Stimulated activated CD4-positive, alpha-beta T cell treated with anti-CD3 and anti-CD28 coated beads, Interleukin-1b, Interleukin-23, amount 100 ng/mL, for 48 hours (primary cell): ENCODE data around the gene ALK.

Experiments used
- DNase-seq: peaks from one replicate; pipeline ENCODE4 v3.0.0-alpha.2; 2020

Gene ALK

GRCh38 chr2:29305762-29306161 lies 615.6 kb downstream of the ALK start:
- no peak for DNase-seq

DNA sequence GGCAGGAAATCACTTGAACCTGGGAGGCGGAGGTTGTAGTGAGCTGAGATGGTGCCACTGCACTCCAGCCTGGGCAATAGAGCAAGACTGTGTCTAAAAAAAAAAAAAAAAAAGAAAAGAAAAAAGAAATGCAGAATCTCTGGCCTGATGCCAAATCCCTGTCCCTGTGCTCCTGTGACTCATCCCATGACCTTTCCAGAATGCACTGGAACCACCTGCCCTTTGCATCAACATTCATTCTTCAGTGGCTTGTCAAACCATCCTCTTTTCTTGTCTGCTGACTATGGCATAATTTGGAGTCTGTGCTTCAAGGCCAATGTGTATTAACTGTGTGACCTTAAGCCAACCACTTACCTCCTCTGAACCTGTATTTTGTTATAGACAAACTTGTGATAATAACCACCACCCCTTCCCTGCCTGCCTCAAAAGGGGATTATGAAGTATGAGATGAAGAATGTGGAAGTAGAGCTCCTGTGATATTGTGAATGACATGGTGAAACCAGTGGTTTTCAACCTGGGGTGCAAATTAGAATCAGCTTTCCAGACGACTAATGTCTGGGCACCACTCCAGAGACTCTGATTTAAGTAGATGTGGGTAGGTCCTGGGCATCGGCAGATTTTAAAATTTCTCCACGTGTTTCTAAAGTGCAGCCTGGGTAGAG lies 616.9 kb downstream of the ALK start:
- DNase-seq, result no peak

DNA sequence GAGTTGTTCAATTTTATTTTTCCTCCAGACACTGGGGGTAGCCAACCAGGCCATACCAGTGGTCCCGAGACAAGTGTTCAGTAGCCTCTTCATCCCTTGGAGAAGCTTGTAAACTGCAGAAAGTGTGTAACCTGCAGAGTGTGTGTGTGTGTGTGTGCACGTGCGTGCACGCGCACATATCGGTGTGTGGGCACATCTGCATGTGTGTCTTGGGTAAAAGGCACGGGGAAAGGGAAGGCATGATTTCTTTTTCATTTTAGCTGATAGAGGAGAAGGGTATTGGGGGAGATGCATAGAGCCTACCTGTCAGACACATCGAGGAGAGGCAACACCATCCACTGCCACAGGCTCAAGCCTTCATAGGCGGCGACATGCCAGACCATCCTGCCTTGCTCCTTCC lies 624.8 kb downstream of the ALK start:
- DNase-seq, result no peak

DNA sequence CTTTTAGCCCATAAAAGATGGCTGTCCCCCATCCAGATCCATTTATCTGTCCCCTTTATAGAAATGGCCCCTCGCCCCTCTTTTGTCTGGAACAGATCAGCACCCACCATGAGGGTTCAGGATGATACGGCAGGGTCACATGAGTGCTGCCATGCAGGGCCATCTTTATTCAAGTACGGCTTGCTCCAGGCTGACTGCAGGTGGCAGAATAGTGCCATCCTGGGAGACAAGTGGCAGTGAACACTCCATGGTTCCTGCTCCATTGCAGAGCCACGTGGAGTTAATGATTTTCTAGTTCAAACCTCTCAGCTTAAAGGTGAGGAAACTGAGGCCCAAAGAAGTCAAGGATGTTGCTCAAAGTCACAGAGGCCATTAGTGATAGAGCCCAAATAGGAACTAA lies 625.5 kb downstream of the ALK start:
- DNase-seq, result no peak

DNA sequence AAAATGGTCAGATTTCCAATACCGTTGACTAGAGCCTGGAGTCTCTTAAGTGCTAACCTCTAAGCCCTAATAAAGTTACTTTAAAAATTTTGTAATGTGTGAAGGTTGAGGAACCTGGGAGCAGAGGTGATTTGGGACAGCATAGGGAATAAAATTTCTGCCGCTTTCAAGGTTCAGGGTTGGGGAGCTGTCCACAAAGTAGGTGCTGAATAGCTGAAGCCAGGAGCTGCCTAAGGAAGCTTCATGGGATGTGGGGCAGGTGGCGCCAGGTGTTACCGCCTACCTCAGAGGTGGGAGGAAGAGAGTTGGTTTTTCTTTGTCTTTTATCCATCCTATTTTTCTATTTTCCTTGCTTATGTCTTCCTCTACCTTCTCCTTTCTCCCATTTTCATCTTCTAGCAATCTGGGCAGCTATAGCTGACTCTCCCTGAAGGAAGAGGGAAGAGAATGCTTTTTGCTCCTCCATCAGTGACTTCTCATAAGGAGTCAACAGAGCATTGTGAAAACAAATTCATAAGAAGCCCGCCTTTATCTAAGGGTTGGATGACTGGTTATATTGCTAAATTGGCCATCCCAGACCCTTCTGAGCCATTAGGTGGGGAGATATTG lies 627.5 kb downstream of the ALK start:
- DNase-seq, result no peak

DNA sequence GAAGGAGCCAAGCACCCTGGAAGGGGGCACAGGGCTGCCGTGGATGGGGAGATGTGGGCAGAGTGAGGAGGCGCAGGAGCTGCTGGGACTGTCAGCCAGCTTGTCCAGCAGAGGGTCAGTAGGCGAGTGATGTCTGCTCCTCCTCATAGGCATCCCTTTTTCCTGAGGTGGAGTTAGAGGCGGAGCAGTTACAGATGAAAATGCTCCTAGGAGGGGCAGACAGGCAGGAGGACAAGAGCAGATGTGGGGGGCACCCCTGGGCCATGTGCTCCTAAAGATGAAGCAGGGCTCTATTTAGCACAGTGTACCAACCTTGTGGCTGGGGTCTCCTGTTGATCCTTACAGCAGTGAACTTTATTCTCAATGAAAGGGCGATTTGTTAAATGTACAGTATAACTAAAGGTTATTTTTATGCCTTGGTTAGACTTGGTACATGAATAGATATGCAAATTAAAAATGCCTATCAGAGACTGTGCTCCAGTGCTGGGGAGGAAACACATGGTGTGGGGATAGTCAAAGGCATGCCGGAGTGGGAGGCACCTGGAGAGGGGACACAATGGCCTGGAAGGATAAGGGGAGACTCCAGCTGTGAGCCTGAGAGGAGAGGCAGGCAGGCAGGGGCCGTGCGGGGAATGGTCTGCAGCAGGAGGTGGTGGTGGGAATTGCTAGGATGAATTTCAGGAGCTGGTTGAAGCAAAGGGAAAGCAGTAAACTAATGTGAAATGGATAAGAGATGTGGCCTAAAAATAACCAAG lies 630.9 kb downstream of the ALK start:
- no peak for DNase-seq

DNA sequence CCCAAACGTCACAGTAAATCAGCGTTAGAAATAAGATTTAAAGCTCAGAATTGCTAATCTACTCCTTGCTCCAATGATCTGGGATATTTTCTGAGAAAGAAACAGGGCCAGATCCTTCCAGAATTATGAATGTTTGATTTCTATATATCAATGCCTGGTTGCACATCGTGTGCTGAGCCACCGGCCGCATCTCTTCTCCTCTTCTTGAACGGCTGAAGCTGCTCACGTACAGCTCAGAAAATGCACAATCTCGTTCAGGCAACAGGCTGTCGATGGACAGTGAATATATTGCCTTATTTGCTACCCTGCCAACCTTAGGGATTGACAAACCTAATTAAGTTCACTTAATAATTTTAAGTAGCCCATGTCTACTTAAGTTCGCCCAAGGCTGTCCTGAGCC lies 636.7 kb downstream of the ALK start:
- DNase-seq, result no peak

- DNase-seq, result no peak
Observed at GRCh38 chr2:29281916-29282247, 639.5 kb downstream of the ALK start.

DNA sequence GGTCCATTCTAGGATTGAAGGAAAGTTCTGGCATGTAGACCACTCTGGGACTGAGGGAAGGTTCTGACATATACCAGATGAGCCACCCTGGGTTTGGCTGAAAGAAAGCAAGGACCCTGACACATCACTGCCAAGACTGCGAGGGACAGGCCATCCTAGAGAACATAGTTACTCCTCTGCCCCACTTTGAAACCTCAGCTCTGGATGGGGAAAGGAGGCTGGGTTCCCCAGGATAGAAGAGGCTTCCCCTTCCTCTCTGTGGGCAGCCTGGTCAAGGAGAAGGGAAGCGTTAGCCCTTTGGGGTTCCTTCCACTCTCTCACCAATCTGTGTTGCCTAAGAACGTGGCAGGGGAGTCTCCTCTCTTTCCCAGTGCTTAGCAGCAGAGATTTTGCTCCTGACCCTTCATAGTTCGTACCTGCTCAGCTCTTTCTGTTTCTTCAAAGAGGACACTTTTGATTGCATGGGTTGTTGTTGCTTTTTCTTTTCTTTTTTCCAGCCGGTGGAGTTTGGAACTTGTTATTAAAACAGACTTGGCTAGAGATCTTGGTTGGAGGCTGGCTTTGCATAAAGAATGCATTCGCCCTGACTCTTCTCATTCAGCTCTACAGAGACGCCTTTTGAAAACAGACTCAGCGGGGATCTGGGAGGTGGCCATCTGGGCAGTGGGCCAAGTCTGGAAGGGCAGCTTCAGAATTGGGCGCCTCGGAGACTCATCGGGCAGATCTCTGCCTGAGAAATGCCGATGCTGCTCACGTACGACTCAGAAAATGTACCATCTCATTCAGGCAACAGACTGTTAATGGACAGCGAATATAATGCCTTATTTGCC lies 640.1 kb downstream of the ALK start:
- DNase-seq, result no peak

GRCh38 chr2:29278966-29279365 lies 642.4 kb downstream of the ALK start:
- DNase-seq, result no peak

DNA sequence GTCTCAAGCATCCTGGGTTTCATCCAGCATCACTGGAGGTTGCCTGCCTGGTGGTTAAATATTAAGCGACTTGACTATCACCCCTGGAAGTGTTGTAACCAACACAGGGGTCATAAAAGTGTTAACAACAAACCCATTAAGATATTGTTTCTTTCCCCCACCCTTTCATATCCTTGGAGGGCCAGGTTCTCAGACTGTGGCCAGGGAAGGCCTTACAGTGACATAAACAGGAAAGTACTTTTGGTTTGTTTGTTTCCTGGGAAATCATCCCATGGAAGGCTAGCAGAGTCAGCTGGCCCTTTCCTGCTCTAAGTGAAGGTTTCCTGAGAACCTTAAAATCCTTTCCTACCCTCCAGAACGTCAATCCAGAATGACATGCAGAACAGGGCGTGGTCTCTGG lies 645.2 kb downstream of the ALK start:
- DNase-seq, result no peak

GRCh38 chr2:29275186-29275585 lies 646.2 kb downstream of the ALK start:
- no peak for DNase-seq

GRCh38 chr2:29273685-29274611 lies 647.4 kb downstream of the ALK start:
- no peak for DNase-seq

DNA sequence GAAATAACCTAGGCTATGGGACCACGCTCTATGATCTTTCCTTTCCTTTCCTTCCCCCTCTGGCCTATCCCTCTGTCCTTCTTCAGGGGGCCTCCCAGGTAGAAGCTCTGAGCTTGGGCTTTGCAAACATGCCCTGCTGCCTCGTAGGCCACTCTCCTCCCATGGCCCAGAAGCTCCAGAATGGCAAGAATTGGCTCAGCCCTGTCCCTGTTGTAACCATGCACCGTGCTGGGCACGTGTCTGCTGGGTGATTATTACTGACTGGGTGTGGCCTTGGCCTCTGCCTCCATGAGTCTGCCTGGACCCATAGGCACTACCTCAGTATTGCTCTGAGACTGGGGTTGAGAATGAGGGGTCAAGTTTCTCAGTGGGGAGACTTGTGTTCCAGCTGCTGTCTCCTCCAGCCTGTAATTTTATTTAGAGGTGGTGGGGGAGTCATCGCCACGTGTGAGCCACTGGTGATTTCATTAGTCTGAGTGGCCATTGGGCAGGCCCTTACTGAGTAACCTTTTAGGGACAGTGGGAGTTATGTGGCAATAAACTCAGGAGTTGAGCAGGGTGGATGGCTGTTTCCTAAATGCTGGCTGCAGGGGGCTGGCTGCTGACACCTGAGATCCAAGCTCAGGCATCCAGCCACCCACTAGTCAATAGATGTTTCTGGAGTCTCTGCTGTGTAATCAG lies 648.2 kb downstream of the ALK start:
- DNase-seq, result no peak

DNA sequence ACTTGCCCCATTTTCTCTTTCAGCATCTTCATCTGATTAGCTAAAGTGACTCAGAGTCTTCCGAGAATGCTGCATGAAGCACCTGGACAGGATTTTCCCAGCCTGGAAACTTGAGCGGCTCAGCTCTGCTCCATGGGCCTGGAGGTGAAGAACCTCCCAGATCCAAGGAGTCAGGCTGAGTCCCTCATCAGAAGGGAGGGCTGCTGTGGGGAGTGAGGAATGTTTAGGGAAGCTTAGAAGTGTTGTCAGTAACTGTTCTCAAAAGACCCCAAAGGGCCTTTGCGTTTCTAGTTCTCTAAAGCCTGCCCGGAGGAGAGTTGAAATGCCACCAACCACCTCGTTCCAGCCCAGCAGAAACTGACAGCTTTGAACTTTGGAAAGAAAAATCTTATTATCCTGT lies 649.1 kb downstream of the ALK start:
- DNase-seq, result no peak

GRCh38 chr2:29270701-29271121 lies 650.7 kb downstream of the ALK start:
- DNase-seq, result no peak

DNA sequence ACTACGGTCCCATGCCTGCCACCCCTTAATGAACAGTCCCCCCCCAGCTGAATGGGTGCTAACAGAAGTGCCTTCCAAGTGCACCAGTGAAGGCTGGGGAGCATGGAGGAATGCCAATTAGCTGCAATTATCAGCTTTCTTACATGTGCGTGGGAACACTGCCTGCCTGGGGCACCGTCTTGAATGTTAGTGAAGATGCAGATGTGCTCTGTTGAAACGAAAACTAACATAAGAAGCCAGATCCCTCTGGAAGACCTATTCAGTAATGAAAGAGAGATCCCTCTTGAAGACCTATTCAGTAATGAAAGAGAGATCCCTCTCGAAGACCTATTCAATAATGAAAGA lies 651.6 kb downstream of the ALK start:
- DNase-seq, result no peak

DNA sequence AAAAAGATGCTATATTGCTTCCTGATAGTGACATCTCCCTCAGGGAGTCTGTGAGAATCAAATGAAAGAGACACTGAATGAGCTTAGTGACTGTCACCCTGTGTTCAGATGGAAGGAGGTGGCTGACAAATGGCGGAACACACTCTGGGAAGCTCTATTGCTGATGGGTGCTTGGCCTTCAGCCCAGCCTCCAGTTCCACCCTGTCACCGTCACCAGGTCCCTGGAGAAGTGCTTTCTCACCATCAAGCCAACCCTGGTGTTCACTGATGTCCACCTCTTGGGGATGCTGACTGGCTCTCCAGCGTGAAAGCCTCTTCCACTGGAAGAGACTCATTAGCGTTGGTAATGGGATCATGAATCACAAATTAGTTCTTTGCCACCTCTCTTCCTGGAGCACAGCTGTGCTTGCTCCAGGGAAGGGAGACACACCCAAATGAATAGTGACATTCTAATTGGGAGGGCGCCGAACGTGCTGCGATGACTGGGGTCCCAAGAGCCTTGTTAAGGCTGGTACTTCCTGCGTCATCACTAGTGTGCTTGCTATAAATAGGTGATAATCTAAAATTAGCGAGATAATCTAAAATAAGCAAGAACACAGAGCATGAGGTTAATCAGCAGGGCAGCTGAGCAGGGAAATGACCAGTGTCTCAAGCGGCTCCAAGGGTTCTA lies 652.2 kb downstream of the ALK start:
- DNase-seq, result no peak

GRCh38 chr2:29267720-29268119 lies 653.7 kb downstream of the ALK start:
- no peak for DNase-seq

GRCh38 chr2:29263886-29264285 lies 657.5 kb downstream of the ALK start:
- no peak for DNase-seq

DNA sequence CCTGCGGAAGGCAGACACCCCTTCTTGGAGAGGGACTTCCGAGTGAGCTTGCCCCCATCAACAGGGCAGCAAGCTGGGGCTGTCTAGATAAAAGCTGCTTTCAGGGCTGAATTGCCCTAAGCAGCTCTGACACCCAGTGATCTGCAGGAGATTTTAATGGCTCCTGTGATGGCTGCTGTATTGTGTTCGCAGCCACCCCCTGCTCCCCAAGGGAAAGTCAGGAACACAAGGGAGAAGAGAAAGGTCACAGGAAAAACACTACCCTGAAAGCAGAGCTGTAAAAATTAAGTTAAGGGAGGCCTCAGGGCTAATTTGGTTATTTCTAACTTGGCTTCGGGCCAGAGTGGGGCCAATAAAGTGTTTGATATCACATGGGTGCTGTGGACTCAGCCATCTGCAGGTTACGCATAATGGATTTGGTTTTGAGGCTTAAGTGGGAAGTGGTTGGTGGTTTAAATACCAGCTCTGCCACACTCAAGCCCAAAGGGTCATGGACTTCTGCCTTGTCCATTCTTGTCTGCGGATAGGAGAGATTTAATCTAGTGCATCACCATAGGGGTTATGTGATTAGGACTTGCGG lies 658.6 kb downstream of the ALK start:
- no peak for DNase-seq
